ENCODE measurements around the gene PPIF. TPM values are rescaled to one million over a fixed set of nuclear protein-coding genes. Genes with fewer than 3 reads are reported as not detected.

Gene PPIF
- total RNA-seq, 1 experiment from 2014 or later = 80.9 TPM

DNA sequence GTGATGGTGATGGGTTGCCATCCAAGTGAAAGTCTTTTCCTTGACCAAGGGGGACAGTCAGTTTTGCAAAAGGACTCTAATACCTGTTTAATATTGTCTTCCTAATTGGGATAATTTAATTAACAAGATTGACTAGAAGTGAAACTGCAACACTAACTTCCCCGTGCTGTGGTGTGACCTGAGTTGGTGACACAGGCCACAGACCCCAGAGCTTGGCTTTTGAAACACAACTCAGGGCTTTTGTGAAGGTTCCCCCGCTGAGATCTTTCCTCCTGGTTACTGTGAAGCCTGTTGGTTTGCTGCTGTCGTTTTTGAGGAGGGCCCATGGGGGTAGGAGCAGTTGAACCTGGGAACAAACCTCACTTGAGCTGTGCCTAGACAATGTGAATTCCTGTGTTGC is 6.9 kb downstream of the PPIF start (continued):
- no peak for TF ChIP-seq TEAD4 (CRISPR knock-in tag; IDR thresholded peaks at IDR 0.05)
- no peak for TF ChIP-seq IRF2 (CRISPR knock-in tag; IDR thresholded peaks at IDR 0.05; ENCODE audit: borderline replicate concordance, low read depth)

DNA sequence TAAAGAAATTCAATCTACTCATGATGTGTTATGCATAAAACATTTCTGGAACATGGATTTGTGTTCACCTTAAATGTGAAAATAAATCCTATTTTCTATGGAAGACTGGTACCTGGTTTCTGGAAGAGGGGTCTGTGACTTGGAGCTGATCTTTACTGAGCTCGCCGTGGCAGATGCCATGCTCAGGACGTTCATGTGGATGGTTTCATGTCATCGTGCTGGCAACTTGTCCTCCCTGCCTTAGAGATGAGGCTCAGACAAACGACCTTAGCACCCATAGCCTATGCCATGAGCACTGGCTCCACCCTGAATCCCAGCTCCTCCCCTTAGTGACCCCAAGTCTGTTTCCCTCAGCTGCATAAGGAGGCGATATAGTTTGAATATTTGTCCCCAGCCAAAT is 7.3 kb downstream of the PPIF start:
- H3K27ac Mint-ChIP-seq = no peak overlapping the region
- no peaks in the 10 kb centered on the region for H3K27me3 Mint-ChIP-seq (ENCODE audit: low read depth)
- CTCF ChIA-PET = no interaction called here
- TF ChIP-seq NR2C2 (CRISPR knock-in tag; IDR thresholded peaks at IDR 0.05) = no peak
- TF ChIP-seq, protein P1, sequence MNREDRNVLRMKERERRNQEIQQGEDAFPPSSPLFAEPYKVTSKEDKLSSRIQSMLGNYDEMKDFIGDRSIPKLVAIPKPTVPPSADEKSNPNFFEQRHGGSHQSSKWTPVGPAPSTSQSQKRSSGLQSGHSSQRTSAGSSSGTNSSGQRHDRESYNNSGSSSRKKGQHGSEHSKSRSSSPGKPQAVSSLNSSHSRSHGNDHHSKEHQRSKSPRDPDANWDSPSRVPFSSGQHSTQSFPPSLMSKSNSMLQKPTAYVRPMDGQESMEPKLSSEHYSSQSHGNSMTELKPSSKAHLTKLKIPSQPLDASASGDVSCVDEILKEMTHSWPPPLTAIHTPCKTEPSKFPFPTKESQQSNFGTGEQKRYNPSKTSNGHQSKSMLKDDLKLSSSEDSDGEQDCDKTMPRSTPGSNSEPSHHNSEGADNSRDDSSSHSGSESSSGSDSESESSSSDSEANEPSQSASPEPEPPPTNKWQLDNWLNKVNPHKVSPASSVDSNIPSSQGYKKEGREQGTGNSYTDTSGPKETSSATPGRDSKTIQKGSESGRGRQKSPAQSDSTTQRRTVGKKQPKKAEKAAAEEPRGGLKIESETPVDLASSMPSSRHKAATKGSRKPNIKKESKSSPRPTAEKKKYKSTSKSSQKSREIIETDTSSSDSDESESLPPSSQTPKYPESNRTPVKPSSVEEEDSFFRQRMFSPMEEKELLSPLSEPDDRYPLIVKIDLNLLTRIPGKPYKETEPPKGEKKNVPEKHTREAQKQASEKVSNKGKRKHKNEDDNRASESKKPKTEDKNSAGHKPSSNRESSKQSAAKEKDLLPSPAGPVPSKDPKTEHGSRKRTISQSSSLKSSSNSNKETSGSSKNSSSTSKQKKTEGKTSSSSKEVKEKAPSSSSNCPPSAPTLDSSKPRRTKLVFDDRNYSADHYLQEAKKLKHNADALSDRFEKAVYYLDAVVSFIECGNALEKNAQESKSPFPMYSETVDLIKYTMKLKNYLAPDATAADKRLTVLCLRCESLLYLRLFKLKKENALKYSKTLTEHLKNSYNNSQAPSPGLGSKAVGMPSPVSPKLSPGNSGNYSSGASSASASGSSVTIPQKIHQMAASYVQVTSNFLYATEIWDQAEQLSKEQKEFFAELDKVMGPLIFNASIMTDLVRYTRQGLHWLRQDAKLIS (CRISPR knock-in tag; IDR thresholded peaks at IDR 0.05; ENCODE audit: borderline replicate concordance) = no peak
- no peak for TF ChIP-seq KAT7 (CRISPR knock-in tag; IDR thresholded peaks at IDR 0.05; ENCODE audit: borderline replicate concordance)
- peaks cover 65% of the 10 kb centered on the region for H3K36me3 Mint-ChIP-seq
- POLR2A ChIA-PET = no interaction called here
- ATAC-seq (no peak), DNase-seq (ENCODE audit: low spot score) (no peak)
- H3K9me3 Mint-ChIP-seq = peaks cover 16% of the 10 kb centered on the region
- H3K4me1 Mint-ChIP-seq = no peaks in the 10 kb centered on the region
- H3K4me3 Mint-ChIP-seq = no peak overlapping the region

DNA sequence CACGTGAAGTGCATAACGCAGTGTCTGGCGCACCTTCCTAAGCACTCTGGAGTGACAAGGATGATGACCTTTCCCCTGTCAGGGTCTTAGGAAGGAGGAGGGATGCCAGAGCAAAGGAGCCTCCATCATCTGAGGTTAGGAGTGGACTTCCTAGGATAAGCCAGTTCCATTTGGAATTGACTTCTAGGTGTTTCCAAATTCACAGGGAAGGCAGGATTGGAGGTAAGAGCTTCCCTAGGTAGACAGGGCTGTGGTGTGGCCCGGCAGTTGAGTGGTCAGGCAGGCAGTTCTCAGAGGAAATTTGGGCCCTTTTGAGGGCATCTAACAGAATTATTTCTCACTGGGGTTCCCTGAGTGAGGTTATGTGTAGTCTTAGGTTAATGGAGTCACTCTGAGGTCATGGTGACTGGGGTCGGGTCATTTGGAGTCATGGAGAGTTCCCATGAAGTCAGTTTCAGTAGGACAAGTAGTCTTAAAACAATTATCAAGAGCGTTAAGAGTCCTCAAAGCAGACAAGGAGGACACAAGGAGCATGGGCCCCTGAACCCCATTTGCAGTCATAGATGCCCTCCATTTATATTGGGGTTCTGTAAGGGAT is 8.2 kb downstream of the PPIF start:
- Mint-ChIP-seq H3K9me3 (peaks cover 16% of the 10 kb centered on the region), H3K27me3 (ENCODE audit: low read depth) (no peaks in the 10 kb centered on the region), H3K4me3 (no peak overlapping the region), H3K36me3 (peaks cover 56% of the 10 kb centered on the region), H3K27ac (no peak overlapping the region), H3K4me1 (no peaks in the 10 kb centered on the region)
- no peak for DNase-seq (ENCODE audit: low spot score)
- no peak for ATAC-seq
- POLR2A ChIA-PET = no interaction called here
- TF ChIP-seq SP1 (CRISPR knock-in tag; conservative IDR thresholded peaks at IDR 0.05) (no peak), ZNF423 (CRISPR knock-in tag; IDR thresholded peaks at IDR 0.05) (no peak), TP53 (CRISPR knock-in tag; IDR thresholded peaks at IDR 0.05) (no peak), SMAD4 (CRISPR knock-in tag; IDR thresholded peaks at IDR 0.05) (no peak)
- TF ChIP-seq, protein P2, sequence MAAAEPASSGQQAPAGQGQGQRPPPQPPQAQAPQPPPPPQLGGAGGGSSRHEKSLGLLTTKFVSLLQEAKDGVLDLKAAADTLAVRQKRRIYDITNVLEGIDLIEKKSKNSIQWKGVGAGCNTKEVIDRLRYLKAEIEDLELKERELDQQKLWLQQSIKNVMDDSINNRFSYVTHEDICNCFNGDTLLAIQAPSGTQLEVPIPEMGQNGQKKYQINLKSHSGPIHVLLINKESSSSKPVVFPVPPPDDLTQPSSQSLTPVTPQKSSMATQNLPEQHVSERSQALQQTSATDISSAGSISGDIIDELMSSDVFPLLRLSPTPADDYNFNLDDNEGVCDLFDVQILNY (CRISPR knock-in tag; IDR thresholded peaks at IDR 0.05) = no peak
- CTCF ChIA-PET = interaction anchor here (0.6 to 3.1 kb wide), 2 partner anchors 8 to 116 kb away, joined by 3 to 21 read pairs; partner anchors contain the start of gene PPIF

DNA sequence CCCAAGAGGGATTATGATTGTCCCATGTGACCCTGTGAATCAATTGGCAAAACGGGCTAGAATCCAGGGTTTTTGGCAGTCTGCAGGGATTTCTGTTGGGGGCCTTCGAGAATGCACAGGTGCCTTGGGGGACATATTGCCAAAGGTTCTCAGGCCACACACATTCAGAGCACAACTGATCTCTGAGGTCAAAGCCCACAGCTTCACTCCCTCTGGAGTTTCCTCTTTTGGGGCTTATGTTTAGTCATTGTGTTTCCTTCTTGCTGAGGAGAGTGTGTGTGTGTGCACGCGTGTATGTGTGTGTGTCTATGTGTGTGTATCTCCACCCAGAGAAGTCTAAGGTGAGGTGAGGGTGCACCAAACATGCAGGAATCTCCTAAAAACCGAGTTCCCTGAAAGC is 8.8 kb downstream of the PPIF start:
- CTCF ChIA-PET = interaction anchor here (0.6 to 3.1 kb wide), 2 partner anchors 8 to 116 kb away, joined by 3 to 21 read pairs; partner anchors contain the start of gene PPIF
- TF ChIP-seq, protein P3, sequence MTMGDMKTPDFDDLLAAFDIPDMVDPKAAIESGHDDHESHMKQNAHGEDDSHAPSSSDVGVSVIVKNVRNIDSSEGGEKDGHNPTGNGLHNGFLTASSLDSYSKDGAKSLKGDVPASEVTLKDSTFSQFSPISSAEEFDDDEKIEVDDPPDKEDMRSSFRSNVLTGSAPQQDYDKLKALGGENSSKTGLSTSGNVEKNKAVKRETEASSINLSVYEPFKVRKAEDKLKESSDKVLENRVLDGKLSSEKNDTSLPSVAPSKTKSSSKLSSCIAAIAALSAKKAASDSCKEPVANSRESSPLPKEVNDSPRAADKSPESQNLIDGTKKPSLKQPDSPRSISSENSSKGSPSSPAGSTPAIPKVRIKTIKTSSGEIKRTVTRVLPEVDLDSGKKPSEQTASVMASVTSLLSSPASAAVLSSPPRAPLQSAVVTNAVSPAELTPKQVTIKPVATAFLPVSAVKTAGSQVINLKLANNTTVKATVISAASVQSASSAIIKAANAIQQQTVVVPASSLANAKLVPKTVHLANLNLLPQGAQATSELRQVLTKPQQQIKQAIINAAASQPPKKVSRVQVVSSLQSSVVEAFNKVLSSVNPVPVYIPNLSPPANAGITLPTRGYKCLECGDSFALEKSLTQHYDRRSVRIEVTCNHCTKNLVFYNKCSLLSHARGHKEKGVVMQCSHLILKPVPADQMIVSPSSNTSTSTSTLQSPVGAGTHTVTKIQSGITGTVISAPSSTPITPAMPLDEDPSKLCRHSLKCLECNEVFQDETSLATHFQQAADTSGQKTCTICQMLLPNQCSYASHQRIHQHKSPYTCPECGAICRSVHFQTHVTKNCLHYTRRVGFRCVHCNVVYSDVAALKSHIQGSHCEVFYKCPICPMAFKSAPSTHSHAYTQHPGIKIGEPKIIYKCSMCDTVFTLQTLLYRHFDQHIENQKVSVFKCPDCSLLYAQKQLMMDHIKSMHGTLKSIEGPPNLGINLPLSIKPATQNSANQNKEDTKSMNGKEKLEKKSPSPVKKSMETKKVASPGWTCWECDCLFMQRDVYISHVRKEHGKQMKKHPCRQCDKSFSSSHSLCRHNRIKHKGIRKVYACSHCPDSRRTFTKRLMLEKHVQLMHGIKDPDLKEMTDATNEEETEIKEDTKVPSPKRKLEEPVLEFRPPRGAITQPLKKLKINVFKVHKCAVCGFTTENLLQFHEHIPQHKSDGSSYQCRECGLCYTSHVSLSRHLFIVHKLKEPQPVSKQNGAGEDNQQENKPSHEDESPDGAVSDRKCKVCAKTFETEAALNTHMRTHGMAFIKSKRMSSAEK (CRISPR knock-in tag; IDR thresholded peaks at IDR 0.05; ENCODE audit: borderline replicate concordance) = no peak
- TF ChIP-seq, protein P4, sequence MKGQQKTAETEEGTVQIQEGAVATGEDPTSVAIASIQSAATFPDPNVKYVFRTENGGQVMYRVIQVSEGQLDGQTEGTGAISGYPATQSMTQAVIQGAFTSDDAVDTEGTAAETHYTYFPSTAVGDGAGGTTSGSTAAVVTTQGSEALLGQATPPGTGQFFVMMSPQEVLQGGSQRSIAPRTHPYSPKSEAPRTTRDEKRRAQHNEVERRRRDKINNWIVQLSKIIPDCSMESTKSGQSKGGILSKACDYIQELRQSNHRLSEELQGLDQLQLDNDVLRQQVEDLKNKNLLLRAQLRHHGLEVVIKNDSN (CRISPR knock-in tag; IDR thresholded peaks at IDR 0.05) = no peak
- TF ChIP-seq ZNF138 (CRISPR knock-in tag; conservative IDR thresholded peaks at IDR 0.05) = no peak
- no peak overlapping the region for H3K27ac Mint-ChIP-seq
- H3K9me3 Mint-ChIP-seq = peaks cover 16% of the 10 kb centered on the region
- H3K4me3 Mint-ChIP-seq = no peak overlapping the region
- no peaks in the 10 kb centered on the region for H3K27me3 Mint-ChIP-seq (ENCODE audit: low read depth)
- H3K36me3 Mint-ChIP-seq = peaks cover 56% of the 10 kb centered on the region
- DNase-seq (ENCODE audit: low spot score) (no peak), ATAC-seq (no peak)
- H3K4me1 Mint-ChIP-seq = no peaks in the 10 kb centered on the region
- POLR2A ChIA-PET = no interaction called here

Measured in WTC11 (cell line).